OCI-LY1 (cell line): ENCODE results near the gene ZFAND5.

Experiments
- H2AFZ ChIP-seq: fragments of 200-600 bp; sonication (generic), shearing (Covaris generic); 2 replicates; pipeline ENCODE4 v1.6.0; 2014; ENCODE audit warnings: antibody characterized with exemption, mild to moderate bottlenecking, low read length
- H3F3A ChIP-seq: fragments of 200-600 bp; sonication (generic), shearing (Covaris generic); 2 replicates; pipeline ENCODE4 v1.6.0; 2014; ENCODE audit warnings: mild to moderate bottlenecking, antibody characterized with exemption, low read length, moderate library complexity; ENCODE audit not compliant: insufficient read depth
- H3K27ac ChIP-seq: fragments of 200-600 bp; sonication (generic); 2 replicates; pipeline ENCODE4 v1.5.1; 2014; ENCODE audit warnings: low read length, mixed run types, mild to moderate bottlenecking, low read depth; ENCODE audit not compliant: poor library complexity, severe bottlenecking
- H3K27me3 ChIP-seq: fragments of 200-600 bp; sonication (generic); 2 replicates; pipeline ENCODE4 v1.6.0; 2014; ENCODE audit warnings: antibody characterized with exemption, mild to moderate bottlenecking, low read length, moderate library complexity; ENCODE audit not compliant: insufficient read depth
- H3K36me3 ChIP-seq: fragments of 200-600 bp; sonication (generic); 2 replicates; pipeline ENCODE4 v1.6.1; 2014; ENCODE audit warnings: mild to moderate bottlenecking, antibody characterized with exemption, low read length, moderate library complexity, mixed read lengths; ENCODE audit not compliant: insufficient read depth
- H3K4me1 ChIP-seq: fragments of 200-600 bp; sonication (generic); 2 replicates; pipeline ENCODE4 v1.5.1; 2014; ENCODE audit warnings: mild to moderate bottlenecking, low read length, moderate library complexity; ENCODE audit not compliant: insufficient read depth, severe bottlenecking
- H3K4me2 ChIP-seq: fragments of 200-600 bp; sonication (generic), shearing (Covaris generic); 2 replicates; pipeline ENCODE4 v1.6.1; 2014; ENCODE audit warnings: low read length
- H3K4me3 ChIP-seq: fragments of 200-600 bp; sonication (generic); 2 replicates; pipeline ENCODE4 v1.5.1; 2014; ENCODE audit warnings: low read length, low read depth, mild to moderate bottlenecking, mixed read lengths; ENCODE audit not compliant: poor library complexity, severe bottlenecking
- H3K79me2 ChIP-seq: fragments of 200-600 bp; shearing (Covaris generic); 2 replicates; pipeline ENCODE4 v1.6.1; 2016; ENCODE audit warnings: mixed run types, low read length, mixed read lengths; ENCODE audit not compliant: insufficient read depth
- H3K9ac ChIP-seq: fragments of 200-600 bp; sonication (generic), shearing (Covaris generic); 2 replicates; pipeline ENCODE4 v1.6.1; 2014; ENCODE audit warnings: mild to moderate bottlenecking, low read length, mixed read lengths
- H3K9me2 ChIP-seq: fragments of 200-600 bp; sonication (generic), shearing (Covaris generic); 2 replicates; pipeline ENCODE4 v1.6.1; 2014; ENCODE audit warnings: low read depth, mild to moderate bottlenecking, low read length, mixed read lengths
- H3K9me3 ChIP-seq: fragments of 200-600 bp; shearing (Covaris generic); 2 replicates; pipeline ENCODE4 v1.6.1; 2014; ENCODE audit warnings: low read length, mixed read lengths
- H4K20me1 ChIP-seq: fragments of 200-600 bp; sonication (generic), shearing (Covaris generic); 2 replicates; pipeline ENCODE4 v1.6.0; 2016; ENCODE audit warnings: mild to moderate bottlenecking, low read length; ENCODE audit not compliant: insufficient read depth
- EZH2 ChIP-seq: fragments of 200-600 bp; sonication (generic), shearing (Covaris generic); IDR thresholded peaks from 2 replicates; pipeline ENCODE4 v1.8.0; 2017; ENCODE audit warnings: borderline replicate concordance, mixed run types, mild to moderate bottlenecking, antibody characterized with exemption, low read length, moderate library complexity, mixed read lengths
- TF ChIP-seq, protein P1 (sequence below): fragments of 200-600 bp; sonication (generic), shearing (Covaris generic); IDR thresholded peaks from 2 replicates; pipeline ENCODE4 v1.5.1; 2017; ENCODE audit warnings: mild to moderate bottlenecking, antibody characterized with exemption, low read length, moderate library complexity, mixed read lengths

The ZFAND5 gene

GRCh38 chr9:72349240-72349639 lies 15.8 kb downstream of the ZFAND5 start:
- Histone ChIP-seq H4K20me1 (no peaks in the 10 kb centered on the region), H3K27me3 (no peaks in the 10 kb centered on the region), H3K36me3 (peaks cover 8% of the 10 kb centered on the region), H3K4me3 (no peak overlapping the region), H3K9me2 (no peaks in the 10 kb centered on the region), H2AFZ (no peak overlapping the region), H3K9me3 (no peaks in the 10 kb centered on the region), H3F3A (no peaks in the 10 kb centered on the region), H3K9ac (no peak overlapping the region), H3K4me1 (no peaks in the 10 kb centered on the region), H3K79me2 (no peaks in the 10 kb centered on the region), H3K4me2 (no peak overlapping the region), H3K27ac (no peak overlapping the region)
- TF ChIP-seq EZH2: no peak
- TF ChIP-seq, protein P1, sequence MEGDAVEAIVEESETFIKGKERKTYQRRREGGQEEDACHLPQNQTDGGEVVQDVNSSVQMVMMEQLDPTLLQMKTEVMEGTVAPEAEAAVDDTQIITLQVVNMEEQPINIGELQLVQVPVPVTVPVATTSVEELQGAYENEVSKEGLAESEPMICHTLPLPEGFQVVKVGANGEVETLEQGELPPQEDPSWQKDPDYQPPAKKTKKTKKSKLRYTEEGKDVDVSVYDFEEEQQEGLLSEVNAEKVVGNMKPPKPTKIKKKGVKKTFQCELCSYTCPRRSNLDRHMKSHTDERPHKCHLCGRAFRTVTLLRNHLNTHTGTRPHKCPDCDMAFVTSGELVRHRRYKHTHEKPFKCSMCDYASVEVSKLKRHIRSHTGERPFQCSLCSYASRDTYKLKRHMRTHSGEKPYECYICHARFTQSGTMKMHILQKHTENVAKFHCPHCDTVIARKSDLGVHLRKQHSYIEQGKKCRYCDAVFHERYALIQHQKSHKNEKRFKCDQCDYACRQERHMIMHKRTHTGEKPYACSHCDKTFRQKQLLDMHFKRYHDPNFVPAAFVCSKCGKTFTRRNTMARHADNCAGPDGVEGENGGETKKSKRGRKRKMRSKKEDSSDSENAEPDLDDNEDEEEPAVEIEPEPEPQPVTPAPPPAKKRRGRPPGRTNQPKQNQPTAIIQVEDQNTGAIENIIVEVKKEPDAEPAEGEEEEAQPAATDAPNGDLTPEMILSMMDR: no peak

DNA sequence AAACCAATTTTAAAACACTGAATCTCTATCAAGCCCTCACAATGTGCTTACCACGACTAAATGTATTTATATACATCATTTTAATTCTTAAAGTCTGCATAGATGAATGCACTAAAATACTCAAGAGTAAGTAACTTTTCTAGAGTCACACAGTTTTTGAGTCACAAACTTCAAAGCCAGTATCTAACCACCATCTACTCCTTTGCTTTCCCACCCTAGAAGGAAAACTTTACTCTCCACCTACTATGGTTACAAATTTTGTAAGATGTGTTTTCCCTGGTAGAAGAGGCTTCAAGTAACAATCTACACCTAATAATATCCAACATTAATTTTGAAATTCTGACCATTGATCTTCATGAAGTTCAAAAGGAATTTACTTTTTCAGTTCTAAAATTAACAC lies 18.7 kb downstream of the ZFAND5 start:
- Histone ChIP-seq H3K9me2 (no peaks in the 10 kb centered on the region), H3K9me3 (no peaks in the 10 kb centered on the region), H3K27ac (no peak overlapping the region), H3K9ac (no peak overlapping the region), H2AFZ (no peak overlapping the region), H3K36me3 (no peaks in the 10 kb centered on the region), H3K79me2 (no peaks in the 10 kb centered on the region), H3K4me1 (no peaks in the 10 kb centered on the region), H4K20me1 (no peaks in the 10 kb centered on the region), H3K4me3 (no peak overlapping the region), H3K27me3 (no peaks in the 10 kb centered on the region), H3F3A (no peaks in the 10 kb centered on the region), H3K4me2 (no peak overlapping the region)
- no peak for TF ChIP-seq EZH2
- TF ChIP-seq, protein P1: no peak

DNA sequence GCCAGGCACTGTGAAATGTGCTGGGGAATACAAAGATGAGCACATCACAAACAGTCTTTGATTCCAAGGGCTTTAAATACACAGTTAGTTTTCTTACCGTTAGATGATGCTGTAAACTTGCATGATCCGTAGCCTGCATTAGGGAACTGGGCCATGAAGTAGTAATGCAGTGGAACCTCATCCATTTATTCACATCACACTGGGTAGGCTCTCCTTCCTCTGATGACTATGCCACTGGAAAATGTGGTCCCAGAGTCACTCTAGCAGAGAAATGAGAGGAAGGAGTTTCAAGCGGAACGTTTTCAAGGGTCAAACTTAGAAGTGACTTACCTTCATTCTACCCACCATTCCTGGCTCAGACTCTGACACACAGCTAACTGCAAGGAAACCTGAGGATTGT lies 26.4 kb downstream of the ZFAND5 start:
- H4K20me1 ChIP-seq: no peaks in the 10 kb centered on the region
- H3K4me2 ChIP-seq: no peak overlapping the region
- H3K9me3 ChIP-seq: no peaks in the 10 kb centered on the region
- TF ChIP-seq, protein P1: no peak
- no peak for TF ChIP-seq EZH2
- H3F3A ChIP-seq: no peaks in the 10 kb centered on the region
- H3K79me2 ChIP-seq: no peaks in the 10 kb centered on the region
- no peaks in the 10 kb centered on the region for H3K27me3 ChIP-seq
- no peak overlapping the region for H2AFZ ChIP-seq
- no peak overlapping the region for H3K27ac ChIP-seq
- H3K4me3 ChIP-seq: no peak overlapping the region
- H3K9ac ChIP-seq: no peak overlapping the region
- H3K9me2 ChIP-seq: no peaks in the 10 kb centered on the region
- H3K4me1 ChIP-seq: no peaks in the 10 kb centered on the region
- no peaks in the 10 kb centered on the region for H3K36me3 ChIP-seq
